IPS DF 4.7 (cell line): ENCODE results near the gene RABEP1.
A peak's percentile ranks its signal among the peaks of the same experiment; 100 is the strongest.

Experiments
- DNase-seq: peaks from one replicate; pipeline ENCODE4 v3.0.0-alpha.2; 2013; ENCODE audit warnings: low spot score; ENCODE audit errors: extremely low read depth

Gene RABEP1

DNA sequence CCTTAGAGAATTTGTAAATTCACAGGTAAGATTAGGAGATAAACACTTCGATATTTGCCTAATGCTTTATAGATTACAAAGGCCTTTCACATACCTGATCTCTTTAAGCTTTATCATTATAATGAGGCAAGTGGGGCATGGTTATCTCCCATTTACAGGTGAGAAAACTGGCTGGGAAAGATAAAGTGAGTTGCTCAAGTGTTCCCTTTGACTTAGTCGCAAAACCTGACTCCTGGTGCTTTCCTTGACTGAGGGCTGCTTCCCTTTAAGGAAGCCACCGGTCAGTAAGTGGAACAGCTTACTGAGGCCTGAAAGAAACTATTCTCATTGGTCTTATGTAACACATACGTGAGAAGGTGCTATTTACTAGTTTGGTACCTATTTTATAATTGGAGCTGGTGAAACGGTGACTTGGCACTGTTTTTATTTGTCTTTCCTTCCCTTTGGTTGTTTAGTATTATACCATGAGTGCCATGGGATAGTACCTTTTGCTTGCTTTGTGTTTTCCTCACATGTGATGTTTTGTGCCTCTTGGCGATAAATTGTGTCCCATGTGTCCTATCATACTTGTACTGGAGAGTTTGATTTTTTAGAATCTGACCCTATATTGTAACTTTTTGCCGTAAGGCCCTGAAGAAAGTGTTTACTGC lies 80.2 kb downstream of the RABEP1 start:
- no peak for DNase-seq

DNA sequence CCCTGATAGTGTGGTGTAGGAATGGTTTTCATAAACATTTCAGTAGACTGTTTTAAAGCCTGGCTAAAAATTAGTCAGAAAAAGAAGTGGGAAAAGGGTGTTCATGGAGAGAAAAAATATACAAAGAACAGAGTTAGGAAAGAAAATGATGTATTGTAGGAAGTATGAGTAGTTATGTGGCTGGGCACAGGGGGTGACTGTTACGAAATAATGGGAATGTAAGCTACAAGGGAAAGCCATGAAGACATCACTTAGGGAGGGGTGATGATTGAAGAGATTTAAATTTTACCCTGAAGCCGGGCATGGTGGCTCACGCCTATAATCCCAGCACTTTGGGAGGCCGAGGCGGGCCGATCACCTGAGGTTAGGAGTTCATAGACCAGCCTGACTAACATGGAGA lies 82.1 kb downstream of the RABEP1 start:
- DNase-seq: no peak

DNA sequence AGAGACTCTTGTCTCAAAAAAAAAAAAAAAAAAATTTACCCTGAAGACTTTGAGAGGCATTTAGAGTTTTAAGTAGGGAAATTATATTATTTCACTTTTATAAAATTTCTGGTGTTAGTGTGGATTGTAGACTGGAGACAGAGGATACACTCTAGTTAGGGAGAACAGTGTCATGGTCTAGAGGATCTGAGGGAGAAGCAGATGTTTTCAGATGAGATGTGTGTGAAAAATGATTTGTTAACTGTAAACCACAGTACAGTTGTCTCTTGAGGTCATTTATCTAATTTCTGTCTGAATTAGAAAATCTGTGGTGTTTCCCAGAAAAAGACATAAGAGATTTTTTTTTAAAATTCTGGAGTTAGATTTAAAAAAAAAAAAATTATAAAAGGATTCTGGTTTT lies 82.6 kb downstream of the RABEP1 start:
- DNase-seq: no peak

DNA sequence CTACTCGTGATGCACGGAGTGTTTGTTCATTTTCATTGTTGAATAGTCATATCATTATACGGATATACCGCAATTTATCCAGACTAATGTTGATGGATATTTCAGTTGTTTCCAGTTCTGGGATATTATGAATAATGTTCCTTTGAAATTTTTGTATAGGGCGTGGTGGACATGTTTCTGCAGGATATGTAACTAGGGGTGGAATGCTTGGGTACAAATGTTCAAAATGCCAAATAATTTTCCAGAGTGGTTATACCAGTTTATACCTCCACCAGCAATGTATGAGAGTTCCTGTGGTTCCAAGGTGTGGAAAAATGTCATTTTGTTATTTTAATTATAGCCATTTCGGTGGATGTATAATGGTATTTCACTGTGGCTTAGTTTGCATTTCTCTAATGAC lies 83.7 kb downstream of the RABEP1 start:
- DNase-seq: no peak

DNA sequence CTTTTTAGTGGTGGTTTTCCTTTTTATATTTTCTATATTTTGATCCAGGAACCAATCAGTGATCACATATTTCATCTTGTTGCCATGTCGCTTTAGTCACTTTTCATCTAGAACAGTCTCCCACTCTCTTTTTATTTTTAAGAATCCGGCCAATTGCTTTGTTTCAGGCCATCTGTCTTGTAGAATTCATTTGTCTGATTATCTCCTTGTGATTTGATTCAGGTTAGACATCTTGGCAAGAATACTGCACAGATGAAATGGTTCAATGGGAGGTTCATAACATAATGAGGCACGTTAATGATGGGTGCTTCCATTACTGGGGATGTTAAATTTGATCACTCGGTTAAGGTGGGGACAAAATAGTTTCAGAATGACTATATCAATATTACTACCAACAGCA lies 88.3 kb downstream of the RABEP1 start:
- no peak for DNase-seq

DNA sequence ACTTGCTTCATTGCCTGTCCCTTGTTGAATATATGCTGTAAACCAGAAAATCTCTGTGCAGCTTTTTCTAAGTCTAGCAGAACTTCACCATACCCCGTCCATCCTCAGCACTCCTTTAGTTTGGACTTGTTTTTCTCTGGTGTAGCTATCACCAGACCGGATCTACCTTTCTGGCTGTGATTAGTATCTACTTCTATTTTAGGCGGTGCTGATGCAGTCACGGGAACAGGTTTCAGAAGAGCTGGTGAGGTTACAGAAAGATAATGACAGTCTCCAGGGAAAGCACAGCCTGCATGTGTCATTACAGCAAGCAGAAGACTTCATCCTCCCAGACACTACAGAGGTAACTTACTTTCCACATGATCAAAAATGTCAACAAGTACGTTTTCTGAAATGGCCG lies 91.0 kb downstream of the RABEP1 start:
- DNase-seq: no peak

DNA sequence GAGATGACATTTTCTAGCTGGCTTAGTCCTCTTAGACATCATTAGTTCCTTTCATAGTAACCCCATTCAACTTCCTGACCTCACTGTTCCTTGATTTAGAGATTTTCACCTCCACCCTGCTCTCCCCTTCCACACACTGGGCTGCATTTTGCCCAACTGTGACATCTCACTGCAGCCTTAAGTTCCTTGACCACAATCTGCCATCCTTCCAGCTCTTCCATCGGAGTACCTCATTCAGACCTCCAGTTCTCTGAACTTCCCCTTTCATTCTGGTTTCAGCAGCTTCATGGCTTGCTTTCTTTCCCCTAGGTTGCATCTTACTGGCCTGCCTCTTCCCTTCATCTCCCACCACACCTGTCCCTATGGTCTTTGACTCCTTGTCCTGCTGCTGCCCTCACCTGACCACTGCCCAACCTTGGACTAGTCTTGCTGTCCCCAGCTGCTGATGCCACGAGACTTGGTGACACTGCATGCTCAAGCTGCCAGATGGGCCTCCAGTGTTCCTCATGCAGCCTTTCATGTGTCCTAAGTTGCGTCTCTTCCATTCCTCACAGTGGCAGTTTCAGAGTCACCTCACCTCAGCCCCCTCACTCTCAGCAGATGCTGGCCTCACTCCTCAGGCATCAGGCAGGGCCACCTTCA lies 96.6 kb downstream of the RABEP1 start:
- DNase-seq: no peak

DNA sequence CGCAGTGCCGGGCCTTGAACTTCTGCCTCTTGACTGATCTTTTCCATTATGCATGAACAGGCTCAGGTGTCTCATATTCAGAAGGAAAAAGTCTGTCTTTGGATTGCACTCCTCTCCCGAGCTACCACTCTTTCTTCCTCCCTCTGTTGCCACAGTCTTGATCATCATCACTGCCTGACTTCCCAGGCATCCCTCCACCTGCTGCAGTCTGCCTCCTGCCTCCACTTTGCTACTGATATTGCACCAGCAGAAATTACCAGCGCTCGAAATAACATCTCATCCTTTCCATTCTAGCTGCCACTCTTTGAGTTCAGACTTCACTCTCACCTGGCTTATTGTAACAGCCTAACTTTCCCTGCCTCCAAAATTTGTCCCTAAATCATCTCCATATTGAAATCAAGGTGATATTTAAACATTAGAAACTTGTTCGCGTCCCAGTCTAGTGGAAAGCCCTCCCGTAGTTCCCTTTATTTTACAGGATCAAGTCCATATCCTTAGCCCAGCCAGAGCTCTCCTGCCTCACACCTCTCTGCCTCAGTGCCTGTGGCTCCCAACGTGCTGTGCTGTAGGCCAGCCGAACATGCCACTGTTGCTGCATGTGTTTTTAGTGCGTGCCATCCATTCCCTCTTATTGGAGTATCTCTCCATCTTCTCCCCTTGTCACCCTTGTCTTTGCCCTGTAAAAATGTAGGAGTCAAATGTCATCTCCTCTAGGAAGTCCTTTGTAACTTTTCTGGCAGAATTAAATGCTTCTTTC lies 97.4 kb downstream of the RABEP1 start:
- no peak for DNase-seq

DNA sequence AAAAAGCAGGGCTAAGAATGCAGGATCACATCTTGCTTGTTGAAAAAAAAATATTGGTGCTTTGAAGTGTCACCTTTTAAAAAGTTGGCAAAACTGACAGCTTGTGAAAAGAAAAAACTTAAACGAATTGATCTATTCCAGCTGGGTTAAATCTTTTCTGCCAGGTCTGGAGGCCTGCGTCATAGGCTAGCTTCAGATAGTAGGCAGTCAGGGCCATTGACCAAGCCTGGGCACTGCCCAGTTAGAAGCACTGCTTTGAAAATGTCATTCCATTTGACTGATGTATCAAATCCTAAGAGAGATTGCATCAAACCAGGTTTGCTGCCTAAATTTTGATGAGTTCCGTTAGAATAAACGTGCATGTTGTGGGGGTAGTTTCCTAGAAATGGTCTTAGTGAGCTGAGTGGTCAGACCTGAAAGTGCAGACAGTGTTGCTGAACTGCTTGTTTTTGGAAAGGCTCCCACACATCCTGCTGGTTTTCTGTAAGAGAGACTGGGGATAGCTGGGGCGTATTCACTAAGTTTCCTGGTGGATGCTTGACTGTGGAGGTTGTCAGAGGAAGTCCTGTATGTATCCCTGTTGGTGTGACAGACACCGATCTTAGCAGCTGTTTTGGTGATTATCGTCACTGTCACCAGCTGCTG lies 98.5 kb downstream of the RABEP1 start:
- DNase-seq: no peak

DNA sequence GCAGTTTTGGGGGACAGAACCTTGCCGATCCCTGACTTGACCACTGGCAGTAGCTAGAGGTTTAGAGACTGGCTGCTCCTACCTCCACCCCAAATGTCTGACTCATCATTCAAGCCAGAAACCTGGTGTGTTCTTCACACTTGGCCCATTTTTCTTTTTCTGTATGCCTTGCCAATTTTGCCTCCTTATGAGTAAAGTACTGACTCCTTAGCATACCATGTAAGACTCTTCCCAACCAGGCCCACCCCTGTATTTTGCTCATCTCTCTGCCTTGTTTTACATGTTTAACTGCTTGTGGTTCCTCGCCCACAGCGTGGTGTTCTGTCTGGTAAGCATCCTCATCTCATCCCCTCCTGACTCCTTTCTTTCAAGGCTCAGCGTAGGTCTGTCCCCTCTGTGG lies 99.5 kb downstream of the RABEP1 start:
- no peak for DNase-seq

DNA sequence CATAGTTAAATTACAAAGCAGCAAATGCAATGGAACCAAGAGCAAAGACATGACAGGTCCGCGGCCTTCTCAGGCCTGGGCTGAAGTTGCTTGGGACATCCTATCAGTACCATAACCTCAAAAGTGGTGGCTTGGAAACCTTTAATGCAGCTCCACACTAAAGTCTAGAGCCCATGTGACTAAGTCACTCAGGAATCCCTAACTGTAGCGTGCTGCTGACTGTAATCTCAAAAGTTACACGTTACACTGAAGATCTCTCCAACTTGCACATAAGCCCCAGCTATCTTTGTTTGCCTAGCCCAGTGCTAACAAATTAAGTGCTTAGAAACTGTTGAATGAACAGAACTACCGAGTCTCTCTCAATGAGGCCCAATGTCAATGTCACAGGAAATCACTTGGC lies 109.6 kb downstream of the RABEP1 start:
- DNase-seq: no peak

DNA sequence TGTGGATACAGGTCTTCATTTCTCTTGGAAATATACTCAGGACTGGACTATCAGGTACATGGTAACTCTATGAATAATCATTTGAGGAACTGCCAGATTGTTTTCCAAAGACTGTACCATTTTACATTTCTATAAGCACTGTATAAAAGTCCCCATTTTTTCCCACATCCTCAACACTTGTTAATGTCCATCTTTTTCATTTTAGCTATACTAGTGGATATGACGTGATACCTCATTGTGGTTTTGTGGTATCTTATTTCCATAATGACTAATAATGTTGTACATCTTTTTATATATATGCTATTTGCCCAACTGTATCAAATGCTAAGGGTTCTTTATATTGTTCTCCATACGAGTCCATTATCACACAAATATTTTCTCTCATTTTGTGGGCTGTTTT lies 114.5 kb downstream of the RABEP1 start:
- no peak for DNase-seq

DNA sequence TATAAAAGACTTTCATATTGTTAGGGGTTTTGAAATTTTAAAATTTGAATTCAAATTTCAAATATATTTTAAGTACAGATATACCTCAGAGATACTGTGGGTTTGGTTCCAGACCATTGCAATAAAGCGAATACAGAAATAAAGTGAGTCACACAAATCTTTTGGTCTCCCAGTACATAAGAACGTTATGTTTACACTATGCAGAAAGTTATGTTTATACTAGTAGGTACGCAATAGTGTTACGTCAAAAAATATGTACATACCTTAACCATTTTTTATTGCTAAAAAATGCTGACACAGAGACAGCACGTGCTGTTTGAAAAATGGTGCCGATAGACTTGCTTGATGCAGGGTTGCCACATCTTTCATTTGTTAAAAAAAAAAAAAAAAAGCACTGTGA lies 117.7 kb downstream of the RABEP1 start:
- no peak for DNase-seq

DNA sequence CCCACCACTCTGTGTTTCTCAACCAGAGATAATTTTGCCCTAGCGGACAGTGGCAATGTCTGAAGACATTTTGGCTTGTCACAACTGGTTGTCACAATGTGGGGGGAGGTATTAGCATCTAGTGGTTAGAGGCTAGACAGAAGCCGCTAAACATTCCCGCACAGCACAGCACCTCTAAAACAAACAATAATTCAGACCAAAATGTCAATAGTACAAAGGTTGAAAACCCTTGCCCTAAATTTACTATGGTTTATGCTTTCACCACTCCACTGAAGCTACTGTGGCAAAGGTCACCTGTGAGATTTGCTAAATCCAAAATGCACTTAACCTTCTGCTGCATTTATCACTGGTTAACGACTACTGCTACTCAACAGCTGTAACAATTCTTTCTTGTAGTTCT lies 123.3 kb downstream of the RABEP1 start:
- no peak for DNase-seq

DNA sequence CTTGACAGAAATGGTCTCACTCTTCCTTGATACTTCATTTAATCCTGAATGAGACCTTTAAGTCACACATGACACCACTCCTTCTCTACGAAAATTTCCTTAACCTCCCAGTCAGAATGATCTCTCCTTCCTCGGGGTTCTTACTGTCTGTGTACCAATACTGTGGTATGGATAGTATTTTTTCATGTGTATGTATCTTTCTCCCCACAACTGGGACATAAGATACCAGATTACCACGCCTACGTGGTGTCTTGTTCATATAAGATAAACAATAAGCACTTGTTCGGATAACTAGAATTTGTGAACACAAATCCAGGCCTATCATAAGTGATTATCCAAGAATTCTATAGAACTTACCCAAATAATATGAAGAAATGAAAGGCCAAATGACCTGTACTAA lies 126.1 kb downstream of the RABEP1 start:
- no peak for DNase-seq

DNA sequence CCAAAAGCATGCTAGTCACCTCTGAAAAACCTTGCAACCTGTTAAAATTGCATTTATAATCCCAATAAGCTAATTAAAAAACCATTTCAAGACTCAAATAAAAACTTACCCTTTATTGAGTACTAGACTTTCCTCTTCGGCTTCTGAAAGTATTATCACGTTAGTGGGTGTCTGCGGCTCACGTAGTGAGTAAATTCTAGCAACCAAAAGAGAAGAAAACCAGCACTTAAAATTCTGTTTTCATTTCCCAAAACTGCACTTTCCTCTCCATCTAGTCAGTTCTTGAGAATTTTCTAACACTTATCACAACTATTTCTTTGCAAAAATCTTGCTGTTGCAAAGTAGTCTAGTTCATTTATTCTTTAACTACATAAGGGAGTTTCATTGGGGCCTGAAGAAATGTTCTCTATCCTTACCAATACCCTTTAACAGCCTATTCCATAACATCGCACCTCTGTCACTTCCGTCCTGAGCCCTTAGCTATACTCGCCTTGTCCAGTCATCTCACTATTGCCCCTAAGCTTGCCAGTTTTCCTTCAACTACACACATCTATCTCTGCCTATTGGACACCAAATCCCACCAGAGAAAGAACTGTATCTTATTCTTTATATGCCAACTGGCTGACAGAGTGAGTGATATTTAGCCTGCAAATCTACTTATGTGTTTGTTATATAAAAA lies 128.6 kb downstream of the RABEP1 start:
- no peak for DNase-seq

DNA sequence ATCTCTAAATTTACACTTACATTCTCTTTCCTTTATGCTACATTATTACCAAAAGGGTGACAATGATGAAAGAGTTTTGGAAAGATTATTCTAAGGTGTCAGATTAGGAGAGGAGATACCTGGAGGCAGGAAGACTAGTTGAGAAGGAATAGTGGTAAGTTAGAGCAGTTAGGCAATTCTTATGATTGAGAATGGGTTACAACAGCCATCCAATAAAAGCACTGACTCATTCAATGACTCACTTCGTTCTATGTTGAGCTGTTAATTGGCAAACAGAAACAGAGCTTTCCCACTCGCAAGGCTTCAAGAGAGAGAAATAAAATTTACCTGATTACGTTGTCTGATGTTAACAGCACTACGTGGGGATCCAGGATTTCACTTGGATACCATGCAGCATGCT lies 131.6 kb downstream of the RABEP1 start:
- no peak for DNase-seq

DNA sequence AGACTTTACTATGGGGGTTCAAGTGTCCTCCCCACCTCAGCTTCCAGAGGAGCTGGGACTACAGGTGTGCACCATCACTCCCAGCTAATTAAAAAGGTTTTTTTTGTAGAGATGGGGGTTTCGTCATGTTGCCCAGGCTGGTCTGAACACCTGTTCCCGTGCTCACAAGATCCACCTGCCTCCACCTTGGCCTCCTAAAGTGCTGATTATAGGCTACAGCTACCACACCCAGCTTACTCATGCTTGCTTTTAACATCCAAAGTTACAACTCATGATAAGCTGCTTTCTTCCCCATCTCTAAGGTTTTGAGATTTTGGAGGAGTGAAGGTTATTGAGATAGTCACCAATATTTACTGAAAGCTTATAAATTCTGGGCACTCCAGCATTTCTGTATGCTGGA lies 134.8 kb downstream of the RABEP1 start:
- no peak for DNase-seq

DNA sequence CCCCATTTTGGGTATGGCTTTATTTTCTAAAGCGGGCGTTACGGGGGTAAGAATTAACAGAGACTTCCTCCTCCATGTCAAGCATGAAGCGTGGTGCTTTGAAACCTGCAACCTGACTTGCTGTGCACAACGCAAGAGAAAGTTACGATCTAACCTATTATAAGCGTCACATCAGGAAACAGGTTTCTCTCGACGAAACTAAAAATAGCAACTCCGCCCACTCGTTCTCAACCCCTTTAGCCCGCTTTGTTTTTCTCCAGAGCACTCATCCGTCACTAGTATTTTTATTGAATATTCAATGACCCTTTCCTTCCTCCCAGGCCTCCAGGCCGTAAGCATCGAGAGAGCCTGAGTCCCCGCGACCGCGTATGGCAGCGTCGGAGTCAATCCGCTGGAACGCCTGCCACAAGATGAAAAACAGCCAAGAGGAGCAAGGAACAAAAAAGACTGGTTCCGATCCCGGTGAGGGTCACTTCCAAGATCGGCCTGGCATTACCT lies 136.8 kb downstream of the RABEP1 start:
- no peak for DNase-seq

DNA sequence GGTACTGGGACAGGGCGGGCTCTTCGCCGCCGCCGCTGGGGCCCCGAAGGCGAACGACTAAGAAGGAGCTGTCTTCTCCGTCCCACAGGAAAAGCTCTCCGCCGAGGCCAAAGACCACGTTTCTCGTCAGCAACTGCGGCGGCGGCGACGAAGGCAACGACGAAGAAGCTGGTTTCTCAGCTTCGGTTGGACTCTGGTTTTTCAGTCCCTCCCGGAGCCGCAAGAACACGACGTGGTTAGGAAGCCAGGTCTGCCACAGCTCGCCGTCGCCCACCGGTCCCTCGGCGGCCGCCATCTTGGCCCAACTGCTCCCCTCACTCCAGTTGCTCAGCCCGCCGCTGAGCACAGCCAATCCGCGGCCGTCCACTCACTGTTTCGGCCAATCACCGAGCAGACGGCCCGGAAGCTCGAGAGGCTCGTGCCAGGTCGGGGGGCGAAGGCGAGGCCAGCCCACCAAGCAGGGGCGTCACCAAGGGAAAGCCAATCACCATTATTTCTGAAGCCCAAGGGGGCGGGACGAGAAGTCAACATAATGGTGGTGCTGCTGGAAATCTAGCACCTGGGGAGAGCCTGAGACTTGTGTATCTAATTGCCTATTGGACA lies 137.4 kb downstream of the RABEP1 start, which contains the start of gene NUP88:
Gene NUP88 (minus strand): TSS at position 307 of the 603 bp plus-strand sequence. CDS start 12 bp downstream, at position 295.
- peak; percentile 81 for DNase-seq
